Transverse colon (tissue), 4 donors: Measurements from ENCODE around the gene AMOTL2. TPM values are rescaled to one million over a fixed set of nuclear protein-coding genes. Genes with fewer than 3 reads are reported as not detected.

Experiments used
- DNase-seq: peaks from one replicate; pipeline ENCODE4 v3.0.0-alpha.2; 2019
- H3K27ac ChIP-seq, 4 donors: fragments of 200-600 bp; sonication (generic); 2 replicates each; pipeline ENCODE4 v1.5.1; 2016 to 2018; ENCODE audit warnings: inconsistent platforms in 4 of 4
- H3K27me3 ChIP-seq: fragments of 200-600 bp; sonication (generic); 2 replicates; pipeline ENCODE4 v1.5.1; 2017; ENCODE audit warnings: inconsistent platforms
- H3K36me3 ChIP-seq, 4 donors: fragments of 200-600 bp; sonication (generic); 2 replicates each; pipeline ENCODE4 v1.5.1; 2017 to 2019; ENCODE audit warnings: inconsistent platforms in 4 of 4
- H3K4me1 ChIP-seq, 4 donors: fragments of 200-600 bp; sonication (generic); 2 replicates each; pipeline ENCODE4 v1.5.1; 2017 to 2020; ENCODE audit warnings: inconsistent platforms in 4 of 4
- H3K4me3 ChIP-seq, 4 donors: fragments of 200-600 bp; sonication (generic); 1 replicate in 1 of 4; 2 replicates in 3 of 4; pipeline versions ENCODE4 v1.5.1 to v1.6.1; 2017 to 2019; ENCODE audit warnings: inconsistent platforms in 4 of 4
- H3K9me3 ChIP-seq, 2 donors: fragments of 200-600 bp; sonication (generic); 2 replicates each; pipeline ENCODE4 v1.5.1; 2017 to 2019; ENCODE audit warnings: inconsistent platforms in 2 of 2
- EP300 ChIP-seq: sonication (generic); formaldehyde crosslinking; IDR thresholded peaks from one replicate; pipeline ENCODE4 v1.6.1; 2017; ENCODE audit warnings: antibody characterized with exemption, low read depth
- POLR2A ChIP-seq: fragments of 450-650 bp; IDR thresholded peaks from one replicate; pipeline ENCODE4 v1.6.1; 2016; ENCODE audit warnings: antibody characterized with exemption, mild to moderate bottlenecking, moderate library complexity
- POLR2AphosphoS5 ChIP-seq, 3 donors: sonication (generic); formaldehyde crosslinking; IDR thresholded peaks; one replicate each; pipeline ENCODE4 v1.6.1; 2016; ENCODE audit warnings: antibody characterized with exemption in 3 of 3
- WGBS, 2 donors: methylation state at CpG; one replicate each; pipeline ENCODE4 v1.1.5; 2018; ENCODE audit warnings: low coverage in 1 of 2; 5-methylcytosine and 5-hydroxymethylcytosine counted together
- in situ Hi-C, 4 donors: fragments of 200-750 bp; cut with MboI; loops; one replicate each; pipeline versions ENCODE4 v1.15.0 to v1.15.1; 2017; ENCODE audit warnings: low sequenced_read_pairs in 3 of 4, low pct_ligation_motif_present in 1 of 4, low pct_unique_long_range_greater_than_20kb in 1 of 4
- intact Hi-C: fragments of 100-400 bp; cut with DNase I; formaldehyde crosslinking; loops from one replicate; pipeline ENCODE4 v1.15.1; 2023; ENCODE audit warnings: low total_unique reads
- total RNA-seq, 4 donors: library from RNA; depleted of rRNA; stranded (reverse); fragments of >200 nt; gene quantifications; one replicate each; pipeline ENCODE4 v1.1.0, GENCODE V29; 2016
- TF ChIP-seq, protein P1 (sequence below), 5 experiments: fragments of 200-600 bp in 3 of 5; fragments of 450-650 bp in 2 of 5; sonication (generic) in 3 of 5; IDR thresholded peaks; 1 replicate in 2 of 5; 2 replicates in 3 of 5; pipeline ENCODE4 v1.5.1; 2016 to 2017; ENCODE audit warnings: antibody characterized with exemption in 5 of 5, inconsistent platforms in 3 of 5, mild to moderate bottlenecking in 2 of 5, moderate library complexity in 1 of 5

Gene AMOTL2
- total RNA-seq, 4 donors from 2014 or later = 14.5 to 50.9 (median 23.8) TPM

DNA sequence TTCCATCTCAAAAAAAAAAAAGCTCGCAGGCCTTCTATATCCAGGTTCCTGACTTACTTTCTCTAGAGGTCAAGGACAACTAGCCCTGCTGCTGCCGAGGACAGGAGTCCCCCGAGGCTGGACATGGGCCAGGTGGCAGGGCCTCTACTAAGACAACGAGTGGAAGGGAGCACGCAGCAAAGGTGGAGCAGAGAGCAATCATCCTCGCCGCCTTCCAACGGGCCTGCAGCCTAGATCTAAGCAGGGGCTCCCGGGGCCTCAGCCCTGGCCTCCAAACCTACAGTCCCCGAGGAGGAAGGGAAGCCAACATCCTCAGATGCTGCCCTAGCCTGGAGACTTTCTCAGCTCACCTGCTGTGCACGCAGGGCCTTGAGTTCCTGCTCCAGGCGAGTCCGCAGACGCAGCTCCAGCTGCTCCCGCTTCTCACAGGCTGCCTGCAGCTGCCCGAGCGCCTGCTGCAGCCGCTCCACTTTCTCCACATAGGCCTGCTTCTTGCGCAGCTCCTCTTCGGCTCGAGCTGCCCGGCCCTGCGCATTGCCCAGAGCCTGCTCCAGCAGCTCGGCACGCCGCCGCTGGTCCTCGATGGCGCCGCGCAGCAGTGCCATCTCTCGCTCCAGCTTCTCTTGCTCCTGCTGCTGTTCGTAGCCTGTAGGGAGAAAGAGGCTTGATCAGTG is 12.9 kb downstream of the AMOTL2 start:
- intact Hi-C loops (no loop called here), in situ Hi-C loops (loop anchor here in 1 of 4 donors (10.0 kb wide), 1 partner anchor 46 kb away; no protein-coding TSS in a partner anchor)
- Histone ChIP-seq H3K27me3 (no peaks in the 10 kb centered on the region), H3K27ac (peak overlapping the region; percentile 64 to 99 (median 87)), H3K4me1 (peaks cover 30 to 62% (median 47%) of the 10 kb centered on the region in 4 donors), H3K36me3 (peaks cover 0 to 13% (median 6%) of the 10 kb centered on the region in 4 donors), H3K9me3 (no peaks in the 10 kb centered on the region), H3K4me3 (no peak overlapping the region)
- peak; percentile 4 for DNase-seq
- TF ChIP-seq POLR2A (no peak), POLR2AphosphoS5 (IDR thresholded peaks at IDR 0.05) (no peak), EP300 (no peak)
- TF ChIP-seq, protein P1, sequence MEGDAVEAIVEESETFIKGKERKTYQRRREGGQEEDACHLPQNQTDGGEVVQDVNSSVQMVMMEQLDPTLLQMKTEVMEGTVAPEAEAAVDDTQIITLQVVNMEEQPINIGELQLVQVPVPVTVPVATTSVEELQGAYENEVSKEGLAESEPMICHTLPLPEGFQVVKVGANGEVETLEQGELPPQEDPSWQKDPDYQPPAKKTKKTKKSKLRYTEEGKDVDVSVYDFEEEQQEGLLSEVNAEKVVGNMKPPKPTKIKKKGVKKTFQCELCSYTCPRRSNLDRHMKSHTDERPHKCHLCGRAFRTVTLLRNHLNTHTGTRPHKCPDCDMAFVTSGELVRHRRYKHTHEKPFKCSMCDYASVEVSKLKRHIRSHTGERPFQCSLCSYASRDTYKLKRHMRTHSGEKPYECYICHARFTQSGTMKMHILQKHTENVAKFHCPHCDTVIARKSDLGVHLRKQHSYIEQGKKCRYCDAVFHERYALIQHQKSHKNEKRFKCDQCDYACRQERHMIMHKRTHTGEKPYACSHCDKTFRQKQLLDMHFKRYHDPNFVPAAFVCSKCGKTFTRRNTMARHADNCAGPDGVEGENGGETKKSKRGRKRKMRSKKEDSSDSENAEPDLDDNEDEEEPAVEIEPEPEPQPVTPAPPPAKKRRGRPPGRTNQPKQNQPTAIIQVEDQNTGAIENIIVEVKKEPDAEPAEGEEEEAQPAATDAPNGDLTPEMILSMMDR (IDR thresholded peaks at IDR 0.05) = no peak
- WGBS, 2 donors = 90% methylated on average over 32 of the region's 33 CpGs; no CpG with 5 or more reads in 1 of the 2 donors

DNA sequence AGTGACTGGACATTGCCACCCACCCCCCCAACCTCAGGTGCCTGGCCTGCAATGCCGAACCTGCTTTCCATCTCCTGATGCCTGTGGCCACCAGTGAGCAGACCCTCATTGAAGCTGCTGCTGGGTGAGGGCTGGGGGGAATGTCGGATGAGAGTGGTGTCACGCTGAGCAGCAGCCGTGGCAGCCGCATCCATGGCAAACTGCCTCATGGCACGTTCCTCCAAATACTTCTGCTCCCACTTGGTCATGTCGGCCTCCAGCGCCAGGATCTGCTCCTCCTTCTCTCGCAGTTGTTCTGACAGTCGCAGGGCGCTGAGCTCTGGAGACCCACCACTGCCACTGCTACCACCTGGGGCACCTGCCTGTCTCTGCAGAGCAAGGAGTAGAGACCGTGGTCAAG is 14.2 kb downstream of the AMOTL2 start:
- peaks cover 28 to 57% (median 40%) of the 10 kb centered on the region in 4 donors for H3K4me1 ChIP-seq
- whole genome bisulfite sequencing, 2 donors = 94% methylated on average over 8 of the region's 12 CpGs; no CpG with 5 or more reads in 1 of the 2 donors
- peaks cover 0 to 13% (median 6%) of the 10 kb centered on the region in 4 donors for H3K36me3 ChIP-seq
- no peak for TF ChIP-seq POLR2A
- TF ChIP-seq, protein P1 (IDR thresholded peaks at IDR 0.05) = no peak
- no peak for TF ChIP-seq EP300
- TF ChIP-seq POLR2AphosphoS5 (IDR thresholded peaks at IDR 0.05) = no peak
- no peaks in the 10 kb centered on the region for H3K9me3 ChIP-seq
- no peak for DNase-seq
- H3K4me3 ChIP-seq = no peak overlapping the region
- no peaks in the 10 kb centered on the region for H3K27me3 ChIP-seq
- intact Hi-C loops (no loop called here), in situ Hi-C loops (loop anchor here in 1 of 4 donors (10.0 kb wide), 1 partner anchor 45 kb away; no protein-coding TSS in a partner anchor)
- peak overlapping the region; percentile 64 to 99 (median 87) for H3K27ac ChIP-seq

DNA sequence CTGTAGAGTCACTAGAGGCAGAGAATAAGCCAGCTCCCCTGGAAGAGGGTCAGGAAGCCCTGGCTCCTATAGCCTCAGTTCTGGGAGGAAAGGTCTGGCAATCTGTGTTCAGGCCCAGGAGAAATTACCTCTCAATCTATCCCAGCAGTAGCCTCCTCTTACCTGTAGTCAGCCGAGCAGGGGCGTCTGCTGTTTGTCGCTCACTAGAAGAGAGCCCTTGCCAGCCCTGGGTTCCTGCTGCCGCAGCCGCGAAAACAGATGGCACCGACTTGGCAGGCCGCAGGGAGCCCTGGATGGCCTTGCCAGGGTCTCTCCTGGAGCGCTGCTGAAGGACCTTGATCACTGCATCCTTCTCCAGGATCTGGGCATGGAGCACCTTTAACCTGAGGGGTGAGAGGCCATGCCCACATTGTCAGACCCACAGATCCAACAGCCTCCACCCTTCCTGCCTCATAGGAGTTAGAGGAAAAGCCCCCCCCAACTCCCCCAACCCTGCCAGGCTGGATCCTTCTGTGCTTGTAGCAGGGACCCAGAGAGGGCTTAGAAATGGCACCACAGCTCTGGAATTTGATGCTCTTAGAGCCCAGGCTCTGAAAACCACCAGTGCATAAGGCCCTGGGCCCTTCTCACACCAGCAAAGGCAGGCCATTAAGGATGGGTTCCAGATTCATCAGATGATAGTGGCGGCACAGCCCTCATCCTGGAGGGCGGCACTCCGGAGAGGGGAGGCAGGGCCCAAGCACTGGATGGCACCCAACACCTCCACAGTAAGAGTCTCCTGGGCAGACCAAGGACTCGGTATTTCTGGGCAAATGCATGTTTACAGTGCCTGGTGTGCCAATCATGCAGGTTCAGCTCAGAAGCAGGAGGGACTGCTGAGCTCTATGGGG is 14.9 kb downstream of the AMOTL2 start:
- intact Hi-C loops (no loop called here), in situ Hi-C loops (loop anchor here in 1 of 4 donors (10.0 kb wide), 1 partner anchor 45 kb away; no protein-coding TSS in a partner anchor)
- no peaks in the 10 kb centered on the region for H3K9me3 ChIP-seq
- H3K4me1 ChIP-seq = peaks cover 23 to 53% (median 34%) of the 10 kb centered on the region in 4 donors
- no peaks in the 10 kb centered on the region for H3K27me3 ChIP-seq
- peak overlapping the region; percentile 64 to 99 (median 87) for H3K27ac ChIP-seq
- no peak for DNase-seq
- H3K36me3 ChIP-seq = peaks cover 0 to 13% (median 6%) of the 10 kb centered on the region in 4 donors
- WGBS, 2 donors = 87% methylated on average over 10 of the region's 13 CpGs; no CpG with 5 or more reads in 1 of the 2 donors
- no peak for TF ChIP-seq EP300
- TF ChIP-seq POLR2AphosphoS5 (IDR thresholded peaks at IDR 0.05) = no peak
- no peak for TF ChIP-seq POLR2A
- TF ChIP-seq, protein P1 (IDR thresholded peaks at IDR 0.05) = no peak
- H3K4me3 ChIP-seq = no peak overlapping the region
